ENCODE data around the gene ZIC5. TPM values are rescaled to one million over a fixed set of nuclear protein-coding genes. Genes with fewer than 3 reads are reported as not detected.

ZIC5 gene
- total RNA-seq, 3 donors from 2014 or later (not counting 1 experiment from before 2014, with no cell fraction given) = not detected

DNA sequence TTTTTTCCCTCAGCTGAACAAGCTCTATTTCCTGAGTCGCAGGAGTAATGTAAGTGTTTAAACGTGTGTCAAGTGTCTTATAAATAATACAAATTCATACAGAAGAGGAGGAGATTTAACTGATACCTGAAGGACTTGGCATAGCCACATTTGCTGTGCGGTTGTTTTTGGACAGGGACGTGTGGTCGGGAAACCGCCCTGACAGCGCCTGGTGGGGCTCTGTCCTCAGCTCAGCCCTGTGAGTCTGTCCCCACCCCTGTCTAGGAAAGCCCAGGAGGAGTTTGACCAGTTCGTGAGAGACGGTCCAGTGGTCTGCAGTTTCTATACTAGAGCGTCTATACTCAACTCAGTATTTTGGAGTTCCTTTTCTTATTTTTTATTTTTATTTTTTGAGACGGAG lies 26.7 kb upstream of the ZIC5 start:
- H3K27me3 ChIP-seq (ENCODE audit: control insufficient read depth, insufficient read depth, low read length) = peaks cover 52% of the 10 kb centered on the region
- no peak overlapping the region for H3K4me3 Mint-ChIP-seq
- DNase-seq (no peak), ATAC-seq (no peak)
- H3K27me3 Mint-ChIP-seq (ENCODE audit: low read depth in 2 of 2) = peaks cover 68 to 69% of the 10 kb centered on the region in 2 donors
- no peak overlapping the region for H3K27ac Mint-ChIP-seq
- H3K9me3 Mint-ChIP-seq = peaks cover 0 to 6% of the 10 kb centered on the region in 2 donors
- 88% methylated on average over 9 of the region's 11 CpGs for WGBS (ENCODE audit: insufficient coverage)
- no peak overlapping the region for H3K27ac ChIP-seq (ENCODE audit: low read length)
- no peaks in the 10 kb centered on the region for H3K4me1 ChIP-seq (ENCODE audit: control insufficient read depth, insufficient read depth, low read length)
- no peak overlapping the region for H3K4me3 ChIP-seq (ENCODE audit: low read length)
- H3K36me3 Mint-ChIP-seq = peaks cover 23% of the 10 kb centered on the region
- TF ChIP-seq, protein P1, sequence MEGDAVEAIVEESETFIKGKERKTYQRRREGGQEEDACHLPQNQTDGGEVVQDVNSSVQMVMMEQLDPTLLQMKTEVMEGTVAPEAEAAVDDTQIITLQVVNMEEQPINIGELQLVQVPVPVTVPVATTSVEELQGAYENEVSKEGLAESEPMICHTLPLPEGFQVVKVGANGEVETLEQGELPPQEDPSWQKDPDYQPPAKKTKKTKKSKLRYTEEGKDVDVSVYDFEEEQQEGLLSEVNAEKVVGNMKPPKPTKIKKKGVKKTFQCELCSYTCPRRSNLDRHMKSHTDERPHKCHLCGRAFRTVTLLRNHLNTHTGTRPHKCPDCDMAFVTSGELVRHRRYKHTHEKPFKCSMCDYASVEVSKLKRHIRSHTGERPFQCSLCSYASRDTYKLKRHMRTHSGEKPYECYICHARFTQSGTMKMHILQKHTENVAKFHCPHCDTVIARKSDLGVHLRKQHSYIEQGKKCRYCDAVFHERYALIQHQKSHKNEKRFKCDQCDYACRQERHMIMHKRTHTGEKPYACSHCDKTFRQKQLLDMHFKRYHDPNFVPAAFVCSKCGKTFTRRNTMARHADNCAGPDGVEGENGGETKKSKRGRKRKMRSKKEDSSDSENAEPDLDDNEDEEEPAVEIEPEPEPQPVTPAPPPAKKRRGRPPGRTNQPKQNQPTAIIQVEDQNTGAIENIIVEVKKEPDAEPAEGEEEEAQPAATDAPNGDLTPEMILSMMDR (IDR thresholded peaks at IDR 0.05) = no peak
- intact Hi-C loops (cut with micrococcal nuclease) = loop anchor here (5.0 kb wide), 1 partner anchor 36 kb away; no protein-coding TSS in a partner anchor
- H3K36me3 ChIP-seq (ENCODE audit: control insufficient read depth, insufficient read depth, low read length) = no peaks in the 10 kb centered on the region
- peaks cover 0 to 15% of the 10 kb centered on the region in 2 donors for H3K4me1 Mint-ChIP-seq
- H3K9me3 ChIP-seq (ENCODE audit: control insufficient read depth, insufficient read depth, low read length) = peaks cover 11% of the 10 kb centered on the region

- intact Hi-C loops (cut with micrococcal nuclease) = loop anchor here (5.0 kb wide), 1 partner anchor 35 kb away; no protein-coding TSS in a partner anchor
- no peaks in the 10 kb centered on the region for H3K36me3 ChIP-seq (ENCODE audit: control insufficient read depth, insufficient read depth, low read length)
- H3K4me3 Mint-ChIP-seq = no peak overlapping the region
Measured at GRCh38 chr13:99997702-99998214, 26.2 kb upstream of the ZIC5 start.

GRCh38 chr13:99996381-99996973 lies 24.9 kb upstream of the ZIC5 start:
- Histone ChIP-seq H3K9me3 (ENCODE audit: control insufficient read depth, insufficient read depth, low read length) (peaks cover 18% of the 10 kb centered on the region), H3K4me3 (ENCODE audit: low read length) (no peak overlapping the region), H3K27ac (ENCODE audit: low read length) (no peak overlapping the region), H3K36me3 (ENCODE audit: control insufficient read depth, insufficient read depth, low read length) (no peaks in the 10 kb centered on the region), H3K4me1 (ENCODE audit: control insufficient read depth, insufficient read depth, low read length) (no peaks in the 10 kb centered on the region), H3K27me3 (ENCODE audit: control insufficient read depth, insufficient read depth, low read length) (peaks cover 69% of the 10 kb centered on the region)
- TF ChIP-seq, protein P1 (IDR thresholded peaks at IDR 0.05) = no peak
- Mint-ChIP-seq H3K9me3 (peaks cover 2 to 6% of the 10 kb centered on the region in 2 donors), H3K4me1 (peaks cover 4 to 21% of the 10 kb centered on the region in 2 donors), H3K27me3 (ENCODE audit: low read depth in 2 of 2) (peaks cover 73 to 74% of the 10 kb centered on the region in 2 donors), H3K4me3 (peak overlapping the region; percentile 38), H3K36me3 (peaks cover 23% of the 10 kb centered on the region), H3K27ac (no peak overlapping the region)
- intact Hi-C loops (cut with micrococcal nuclease) = loop anchor here (5.0 kb wide), 1 partner anchor 34 kb away; no protein-coding TSS in a partner anchor
- DNase-seq (peak in 1 of 2 donors; percentile 13), ATAC-seq (no peak)
- WGBS (ENCODE audit: insufficient coverage) = 29% methylated on average over 7 of the region's 8 CpGs

More at GRCh38 chr13:99997702-99998214, 26.2 kb upstream of the ZIC5 start:
- peaks cover 67 to 69% of the 10 kb centered on the region in 2 donors for H3K27me3 Mint-ChIP-seq (ENCODE audit: low read depth in 2 of 2)
- Histone ChIP-seq H3K27ac (ENCODE audit: low read length) (no peak overlapping the region), H3K4me3 (ENCODE audit: low read length) (no peak overlapping the region), H3K9me3 (ENCODE audit: control insufficient read depth, insufficient read depth, low read length) (peaks cover 11% of the 10 kb centered on the region), H3K4me1 (ENCODE audit: control insufficient read depth, insufficient read depth, low read length) (no peaks in the 10 kb centered on the region), H3K27me3 (ENCODE audit: control insufficient read depth, insufficient read depth, low read length) (peaks cover 57% of the 10 kb centered on the region)
- 41% methylated on average over 37 of the region's 40 CpGs for WGBS (ENCODE audit: insufficient coverage)
- TF ChIP-seq, protein P1 (IDR thresholded peaks at IDR 0.05) = no peak
- DNase-seq = no peak
- H3K27ac Mint-ChIP-seq = no peak overlapping the region
- H3K9me3 Mint-ChIP-seq = peaks cover 2 to 6% of the 10 kb centered on the region in 2 donors
- ATAC-seq = no peak
- H3K36me3 Mint-ChIP-seq = peaks cover 23% of the 10 kb centered on the region
- H3K4me1 Mint-ChIP-seq = peaks cover 0 to 20% of the 10 kb centered on the region in 2 donors

Data from natural killer cell (primary cell).